BE2C (cell line): ENCODE measurements around the gene ULK4.

Source experiments
- DNase-seq: peaks from one replicate; pipeline ENCODE4 v3.0.0-alpha.2; 2020
- H3K27me3 ChIP-seq: fragments of 250-450 bp; sonication (Bioruptor Pico); 2 replicates; pipeline ENCODE4 v1.5.1; 2020; ENCODE audit warnings: mild to moderate bottlenecking
- H3K36me3 ChIP-seq: fragments of 250-450 bp; sonication (Bioruptor Pico); 2 replicates; pipeline ENCODE4 v1.5.1; 2020; ENCODE audit warnings: mild to moderate bottlenecking
- H3K4me1 ChIP-seq: fragments of 250-450 bp; sonication (Bioruptor Pico); 2 replicates; pipeline ENCODE4 v1.5.1; 2020
- H3K4me3 ChIP-seq: 2 replicates; pipeline ENCODE4 v1.5.1; 2011; ENCODE audit warnings: low read depth, low read length
- H3K9me3 ChIP-seq: fragments of 250-450 bp; sonication (Bioruptor Pico); 2 replicates; pipeline ENCODE4 v1.5.1; 2020
- TF ChIP-seq, protein P1 (sequence below): IDR thresholded peaks from 2 replicates; pipeline ENCODE4 v1.5.1; 2012; ENCODE audit warnings: mild to moderate bottlenecking, low read depth, low read length

The ULK4 gene

DNA sequence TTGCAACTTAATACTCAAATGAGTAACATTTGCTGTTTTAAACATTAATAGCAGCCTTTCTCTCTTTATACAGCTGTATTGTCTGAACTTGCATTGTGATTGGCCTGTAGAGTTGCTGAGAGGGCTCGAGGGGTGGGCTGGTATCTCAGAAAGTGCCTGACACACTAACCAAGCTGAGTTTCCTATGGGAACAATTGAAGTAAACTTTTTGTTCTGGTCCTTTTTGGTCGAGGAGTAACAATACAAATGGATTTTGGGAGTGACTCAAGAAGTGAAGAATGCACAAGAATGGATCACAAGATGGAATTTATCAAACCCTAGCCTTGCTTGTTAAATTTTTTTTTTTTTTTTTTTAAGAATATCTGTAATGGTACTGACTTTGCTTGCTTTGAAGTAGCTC lies 722.3 kb downstream of the ULK4 start:
- TF ChIP-seq, protein P1, sequence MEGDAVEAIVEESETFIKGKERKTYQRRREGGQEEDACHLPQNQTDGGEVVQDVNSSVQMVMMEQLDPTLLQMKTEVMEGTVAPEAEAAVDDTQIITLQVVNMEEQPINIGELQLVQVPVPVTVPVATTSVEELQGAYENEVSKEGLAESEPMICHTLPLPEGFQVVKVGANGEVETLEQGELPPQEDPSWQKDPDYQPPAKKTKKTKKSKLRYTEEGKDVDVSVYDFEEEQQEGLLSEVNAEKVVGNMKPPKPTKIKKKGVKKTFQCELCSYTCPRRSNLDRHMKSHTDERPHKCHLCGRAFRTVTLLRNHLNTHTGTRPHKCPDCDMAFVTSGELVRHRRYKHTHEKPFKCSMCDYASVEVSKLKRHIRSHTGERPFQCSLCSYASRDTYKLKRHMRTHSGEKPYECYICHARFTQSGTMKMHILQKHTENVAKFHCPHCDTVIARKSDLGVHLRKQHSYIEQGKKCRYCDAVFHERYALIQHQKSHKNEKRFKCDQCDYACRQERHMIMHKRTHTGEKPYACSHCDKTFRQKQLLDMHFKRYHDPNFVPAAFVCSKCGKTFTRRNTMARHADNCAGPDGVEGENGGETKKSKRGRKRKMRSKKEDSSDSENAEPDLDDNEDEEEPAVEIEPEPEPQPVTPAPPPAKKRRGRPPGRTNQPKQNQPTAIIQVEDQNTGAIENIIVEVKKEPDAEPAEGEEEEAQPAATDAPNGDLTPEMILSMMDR: no peak
- DNase-seq: no peak
- Histone ChIP-seq H3K4me3 (no peak overlapping the region), H3K9me3 (no peaks in the 10 kb centered on the region), H3K27me3 (no peaks in the 10 kb centered on the region), H3K36me3 (peaks cover 34% of the 10 kb centered on the region), H3K4me1 (no peaks in the 10 kb centered on the region)

DNA sequence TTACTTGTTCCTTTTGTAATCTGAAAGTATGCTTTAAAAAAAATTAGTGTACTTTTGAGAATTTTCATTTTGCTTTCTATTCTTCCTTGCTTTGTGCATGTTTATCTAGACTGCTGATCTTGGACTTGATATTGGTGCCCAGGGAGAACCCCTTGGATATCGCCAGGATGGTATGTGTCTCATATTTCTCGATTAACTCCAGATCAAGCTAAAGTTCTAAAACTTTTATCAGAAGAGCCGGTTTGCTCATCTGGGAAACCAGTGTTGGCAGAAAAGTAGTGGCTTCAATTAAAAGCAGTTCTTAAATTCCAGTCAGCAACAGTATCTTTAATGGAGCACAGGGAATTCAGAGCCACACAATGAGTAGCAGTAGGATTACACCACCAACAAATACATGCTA lies 724.0 kb downstream of the ULK4 start:
- Histone ChIP-seq H3K27me3 (no peaks in the 10 kb centered on the region), H3K36me3 (peaks cover 47% of the 10 kb centered on the region), H3K4me1 (no peaks in the 10 kb centered on the region), H3K9me3 (no peaks in the 10 kb centered on the region), H3K4me3 (no peak overlapping the region)
- TF ChIP-seq, protein P1: no peak
- DNase-seq: no peak

DNA sequence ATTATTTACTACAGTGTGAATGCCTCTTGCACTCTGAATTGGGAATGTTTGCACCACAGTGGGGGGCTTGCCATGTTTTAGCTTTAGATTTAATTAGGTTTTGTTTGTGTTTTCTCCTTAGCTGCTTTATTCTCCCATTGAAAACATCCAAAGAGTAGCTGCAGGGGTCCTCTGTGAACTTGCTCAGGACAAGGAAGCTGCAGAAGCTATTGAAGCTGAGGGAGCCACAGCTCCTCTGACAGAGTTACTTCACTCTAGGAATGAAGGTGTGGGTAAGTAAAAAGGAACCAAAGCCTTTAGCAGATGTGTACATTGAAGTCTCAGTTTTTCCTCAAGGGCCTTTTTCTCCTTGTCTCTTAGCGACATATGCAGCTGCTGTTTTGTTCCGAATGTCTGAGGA lies 725.7 kb downstream of the ULK4 start:
- peaks cover 46% of the 10 kb centered on the region for H3K36me3 ChIP-seq
- TF ChIP-seq, protein P1: no peak

DNA sequence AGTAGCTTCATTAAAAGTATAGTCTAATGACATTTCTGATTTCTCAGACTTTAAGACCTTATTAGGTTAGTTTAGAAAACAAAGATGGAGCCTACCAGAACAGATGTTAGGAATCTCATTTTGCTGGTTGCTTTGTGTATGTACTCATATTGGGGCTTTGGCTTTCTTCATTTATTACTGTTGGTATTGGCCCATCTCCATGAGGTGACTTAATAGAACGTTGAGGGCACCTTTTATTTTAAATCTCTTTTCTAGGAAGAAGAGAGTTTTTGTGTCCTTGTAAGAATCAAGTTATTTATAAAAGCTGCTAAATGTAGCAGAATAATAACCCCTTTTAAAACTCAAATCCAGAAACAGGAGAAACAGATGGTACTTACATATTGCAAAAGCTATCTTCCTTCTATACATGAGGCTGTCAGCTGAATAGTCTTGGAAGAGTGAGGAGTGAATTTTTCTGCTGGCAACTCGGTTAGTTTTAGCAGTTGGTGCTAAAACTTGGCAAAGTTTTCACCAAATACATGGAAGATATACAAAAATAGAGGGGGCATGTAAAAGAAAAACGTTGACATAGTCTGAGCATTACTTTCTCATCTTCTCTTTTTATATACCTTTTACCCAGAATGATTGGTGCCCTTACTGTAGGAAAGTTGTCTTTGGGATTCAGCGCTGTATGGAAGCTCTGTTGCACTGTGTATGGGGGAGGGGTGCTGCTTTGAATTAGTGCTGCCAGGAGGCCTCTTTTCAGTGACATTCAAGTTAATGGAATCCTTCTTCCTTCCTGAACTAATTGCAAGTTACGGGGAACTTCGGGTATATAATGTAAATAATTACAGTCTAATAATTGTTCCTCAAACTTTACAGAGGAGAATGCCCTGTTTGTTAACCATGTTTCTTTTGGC lies 726.8 kb downstream of the ULK4 start:
- no peak overlapping the region for H3K4me3 ChIP-seq
- H3K27me3 ChIP-seq: no peaks in the 10 kb centered on the region
- no peak for DNase-seq
- H3K4me1 ChIP-seq: no peaks in the 10 kb centered on the region
- H3K9me3 ChIP-seq: no peaks in the 10 kb centered on the region
- H3K36me3 ChIP-seq: peaks cover 46% of the 10 kb centered on the region
- TF ChIP-seq, protein P1: no peak

More for the DNA sequence above, 725.7 kb downstream of the ULK4 start:
- Histone ChIP-seq H3K4me1 (no peaks in the 10 kb centered on the region), H3K4me3 (no peak overlapping the region), H3K27me3 (no peaks in the 10 kb centered on the region), H3K9me3 (no peaks in the 10 kb centered on the region)
- no peak for DNase-seq

DNA sequence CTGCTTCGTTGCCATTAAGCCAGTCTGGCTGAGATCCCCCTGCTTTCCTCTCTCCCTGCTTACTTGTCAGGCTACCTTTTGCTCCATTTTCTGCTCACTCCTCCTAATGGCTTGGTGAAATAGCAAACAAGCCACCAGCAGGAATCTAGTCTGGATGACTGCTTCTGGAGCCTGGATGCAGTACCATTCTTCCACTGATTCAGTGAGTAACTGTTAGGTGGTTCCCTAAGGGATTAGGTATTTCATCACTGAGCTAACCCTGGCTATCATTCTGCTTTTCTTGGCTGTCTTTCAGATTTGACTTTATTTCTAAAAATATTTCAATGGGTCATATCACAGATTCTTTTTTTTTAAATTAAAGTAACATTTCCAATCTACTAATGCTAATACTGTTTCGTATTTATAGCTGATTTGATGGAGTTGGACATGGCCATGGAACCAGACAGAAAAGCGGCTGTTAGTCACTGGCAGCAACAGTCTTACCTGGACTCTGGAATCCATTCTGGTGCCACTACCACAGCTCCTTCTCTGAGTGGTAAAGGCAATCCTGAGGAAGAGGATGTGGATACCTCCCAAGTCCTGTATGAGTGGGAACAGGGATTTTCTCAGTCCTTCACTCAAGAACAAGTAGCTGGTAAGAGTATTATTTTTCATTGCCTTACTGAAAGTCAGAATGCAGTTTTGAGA lies 737.6 kb downstream of the ULK4 start:
- H3K27me3 ChIP-seq: no peaks in the 10 kb centered on the region
- H3K36me3 ChIP-seq: peaks cover 28% of the 10 kb centered on the region
- no peak overlapping the region for H3K4me3 ChIP-seq
- DNase-seq: no peak
- no peaks in the 10 kb centered on the region for H3K9me3 ChIP-seq
- TF ChIP-seq, protein P1: no peak
- H3K4me1 ChIP-seq: no peaks in the 10 kb centered on the region

DNA sequence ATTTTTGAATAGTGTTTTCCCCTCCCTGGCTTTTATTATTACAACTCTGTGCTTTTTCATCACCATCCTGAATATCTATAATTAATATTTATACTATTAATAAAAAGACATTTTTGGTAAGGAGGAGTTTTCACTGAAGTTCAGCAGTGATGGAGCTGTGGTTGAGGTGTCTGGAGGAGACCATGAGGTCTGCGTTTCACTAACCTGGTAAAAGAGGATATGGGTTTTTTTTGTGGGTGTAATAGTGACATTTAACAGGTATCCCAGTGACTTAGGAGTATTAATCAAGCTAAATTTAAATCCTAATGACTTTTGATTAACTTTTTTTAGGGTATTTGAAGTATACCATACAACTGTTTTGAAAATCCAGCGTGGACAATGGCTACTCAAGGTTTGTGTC lies 738.2 kb downstream of the ULK4 start:
- Histone ChIP-seq H3K27me3 (no peaks in the 10 kb centered on the region), H3K4me3 (no peak overlapping the region), H3K9me3 (no peaks in the 10 kb centered on the region), H3K36me3 (peaks cover 28% of the 10 kb centered on the region), H3K4me1 (no peaks in the 10 kb centered on the region)
- TF ChIP-seq, protein P1: no peak
- DNase-seq: no peak
